Hematopoietic multipotent progenitor cell treated with erythropoietin and hydrocortisone succinate and interleukin-3 and kit ligand, for 15 days (in vitro differentiated cells): ENCODE results near the gene ATP5PD.
A peak's percentile ranks its signal among the peaks of the same experiment; 100 is the strongest.
"Not testable (repeated sequence)": the region's sequence is repeated elsewhere in the genome, so short reads cannot be mapped to it uniquely, and the experiment has no call there.

Source experiments
- DNase-seq: peaks from one replicate; pipeline ENCODE4 v3.0.0-alpha.2; 2015; ENCODE audit warnings: low spot score

The ATP5PD gene

GRCh38 chr17:75077496-75078283, 30.9 kb upstream of the ATP5PD start:
- peak; percentile 41 for DNase-seq

- no peak for DNase-seq
Measured at GRCh38 chr17:75077072-75077495, 30.3 kb upstream of the ATP5PD start.

- no peak for DNase-seq
Measured at GRCh38 chr17:75075597-75076336, 29.0 kb upstream of the ATP5PD start.

GRCh38 chr17:75074532-75074931, 27.8 kb upstream of the ATP5PD start:
- no peak for DNase-seq

GRCh38 chr17:75073618-75074047, 26.9 kb upstream of the ATP5PD start:
- no peak for DNase-seq

- not testable (repeated sequence) for DNase-seq
Measured at GRCh38 chr17:75072909-75073308, 26.1 kb upstream of the ATP5PD start.

GRCh38 chr17:75071478-75072271, 24.9 kb upstream of the ATP5PD start:
- DNase-seq = not testable (repeated sequence)

GRCh38 chr17:75069783-75070182, 23.0 kb upstream of the ATP5PD start:
- DNase-seq = peak; percentile 18

- no peak for DNase-seq
Measured at GRCh38 chr17:75068750-75069149, 22.0 kb upstream of the ATP5PD start.

- DNase-seq = no peak
Measured at GRCh38 chr17:75067856-75068255, 21.1 kb upstream of the ATP5PD start.

GRCh38 chr17:75065562-75066151, 18.9 kb upstream of the ATP5PD start:
- DNase-seq = no peak

GRCh38 chr17:75064867-75065561, 18.2 kb upstream of the ATP5PD start:
- DNase-seq = no peak

GRCh38 chr17:75064460-75064859, 17.7 kb upstream of the ATP5PD start:
- no peak for DNase-seq

GRCh38 chr17:75064040-75064439, 17.3 kb upstream of the ATP5PD start:
- DNase-seq = no peak

- no peak for DNase-seq
Measured at GRCh38 chr17:75063626-75064025, 16.9 kb upstream of the ATP5PD start.

GRCh38 chr17:75063201-75063600, 16.4 kb upstream of the ATP5PD start:
- DNase-seq = no peak

GRCh38 chr17:75061618-75062017, 14.8 kb upstream of the ATP5PD start:
- DNase-seq = no peak

GRCh38 chr17:75061055-75061438, 14.3 kb upstream of the ATP5PD start:
- DNase-seq = no peak

- DNase-seq = no peak
Measured at GRCh38 chr17:75060434-75061054, 13.8 kb upstream of the ATP5PD start.

- peak; percentile 37 for DNase-seq
Measured at GRCh38 chr17:75059369-75060345, 12.9 kb upstream of the ATP5PD start.
